ENCODE data around the gene NINL.

Gene NINL

GRCh38 chr20:25544311-25544710, 41.0 kb downstream of the NINL start:
- H2BK15ac ChIP-seq (ENCODE audit: low read length), result no peak overlapping the region
- H2BK12ac ChIP-seq (ENCODE audit: low read length), result no peak overlapping the region
- H3K14ac ChIP-seq (ENCODE audit: low read length), result no peak overlapping the region
- no peaks in the 10 kb centered on the region for H3K9me3 ChIP-seq (replicated peaks in 1 of 2; ENCODE audit: control insufficient read depth in 2 of 2, insufficient read depth in 1 of 2, low read depth in 1 of 2, low read length in 2 of 2)
- no peak overlapping the region for H2AFZ ChIP-seq (ENCODE audit: low read length)
- H3K36me3 ChIP-seq (replicated peaks in 1 of 2; ENCODE audit: control insufficient read depth in 2 of 2, insufficient read depth in 2 of 2, low read length in 2 of 2), result peaks cover 2 to 20% of the 10 kb centered on the region in 2 donors
- no CpG with 5 or more reads among the region's 4 CpGs for WGBS, 2 donors (ENCODE audit: extremely low coverage in 2 of 2, insufficient read length in 2 of 2, insufficient replicate concordance in 1 of 2)
- no peak overlapping the region for H3K4me3 ChIP-seq (ENCODE audit: low read length in 2 of 2)
- no peak overlapping the region for H3K9ac ChIP-seq (ENCODE audit: low read depth, low read length, poor library complexity)
- H3K27me3 ChIP-seq (ENCODE audit: control insufficient read depth in 3 of 3, insufficient read depth in 3 of 3, low read depth in 1 of 3, low read length in 3 of 3), result no peaks in the 10 kb centered on the region
- no peak for DNase-seq (ENCODE audit: low spot score)
- no peak overlapping the region for H2BK120ac ChIP-seq (ENCODE audit: low read depth, low read length)
- no peak overlapping the region for H2BK5ac ChIP-seq (ENCODE audit: low read length)
- H3K79me1 ChIP-seq (ENCODE audit: low read depth, low read length), result peaks cover 2% of the 10 kb centered on the region
- H3K4me2 ChIP-seq (ENCODE audit: insufficient read depth, low read length, poor library complexity, severe bottlenecking), result no peak overlapping the region
- no peak overlapping the region for H3K4ac ChIP-seq (ENCODE audit: low read length)
- no peak overlapping the region for H4K91ac ChIP-seq (ENCODE audit: low read depth, low read length, poor library complexity)
- H4K8ac ChIP-seq (ENCODE audit: low read depth, low read length), result no peak overlapping the region
- H3K4me1 ChIP-seq (ENCODE audit: control insufficient read depth in 2 of 2, insufficient read depth in 1 of 2, low read depth in 1 of 2, low read length in 2 of 2), result peaks cover 3 to 26% of the 10 kb centered on the region in 2 donors
- no peak overlapping the region for H3K18ac ChIP-seq (ENCODE audit: low read length)
- no peak overlapping the region for H3K23ac ChIP-seq (ENCODE audit: low read depth, low read length, poor library complexity)
- no peak overlapping the region for H2AK5ac ChIP-seq (ENCODE audit: low read depth, low read length)
- H3K27ac ChIP-seq (replicated peaks; ENCODE audit: low read length), result no peak overlapping the region

DNA sequence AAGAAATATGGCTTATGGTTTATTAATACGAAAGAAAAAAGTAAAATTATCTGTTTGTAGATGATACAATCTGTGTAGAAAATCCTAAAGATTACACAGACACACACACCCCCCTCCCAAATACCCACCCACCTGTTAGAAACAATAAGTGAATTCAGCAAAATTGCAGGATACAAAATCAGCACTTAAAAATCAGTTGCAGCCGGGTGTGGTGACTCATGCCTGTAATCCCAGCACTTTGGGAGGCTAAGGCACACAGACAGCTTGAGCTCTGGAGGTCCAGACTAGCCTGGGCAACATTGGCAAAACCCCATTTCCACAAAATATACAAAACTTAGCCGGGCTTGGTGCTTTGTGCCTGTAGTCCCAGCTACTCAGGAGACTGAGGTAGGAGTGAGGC, 42.3 kb downstream of the NINL start:
- H3K9me3 ChIP-seq (replicated peaks in 1 of 2; ENCODE audit: control insufficient read depth in 2 of 2, insufficient read depth in 1 of 2, low read depth in 1 of 2, low read length in 2 of 2), result no peaks in the 10 kb centered on the region
- DNase-seq (ENCODE audit: low spot score), result no peak

DNA sequence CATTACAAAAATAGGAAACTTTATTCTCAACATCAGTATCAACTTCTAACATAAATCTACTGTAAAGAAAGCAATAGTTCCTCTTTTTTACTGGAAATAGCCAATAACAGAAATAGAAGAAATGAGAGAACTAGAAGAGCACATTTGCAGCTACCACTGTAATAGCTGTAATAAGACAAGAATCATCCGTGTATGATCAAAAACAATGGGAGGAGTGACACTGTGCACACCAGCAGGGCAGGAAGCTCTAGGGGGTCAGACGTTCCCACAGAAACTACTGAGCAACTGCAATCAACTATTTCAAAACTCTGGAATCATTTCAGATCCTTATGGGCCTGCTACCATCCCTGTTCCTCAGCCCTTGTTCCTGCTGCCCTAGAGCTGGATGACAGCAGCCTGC, 43.7 kb downstream of the NINL start:
- WGBS, 2 donors (ENCODE audit: extremely low coverage in 2 of 2, insufficient read length in 2 of 2, insufficient replicate concordance in 1 of 2), result no CpG with 5 or more reads among the region's 2 CpGs
- Histone ChIP-seq H3K14ac (ENCODE audit: low read length) (no peak overlapping the region), H3K79me1 (ENCODE audit: low read depth, low read length) (peaks cover 5% of the 10 kb centered on the region), H2BK12ac (ENCODE audit: low read length) (no peak overlapping the region), H2BK15ac (ENCODE audit: low read length) (no peak overlapping the region), H3K4me2 (ENCODE audit: insufficient read depth, low read length, poor library complexity, severe bottlenecking) (no peak overlapping the region), H4K91ac (ENCODE audit: low read depth, low read length, poor library complexity) (no peak overlapping the region), H2BK5ac (ENCODE audit: low read length) (no peak overlapping the region), H3K18ac (ENCODE audit: low read length) (no peak overlapping the region), H3K27me3 (ENCODE audit: control insufficient read depth in 3 of 3, insufficient read depth in 3 of 3, low read depth in 1 of 3, low read length in 3 of 3) (no peaks in the 10 kb centered on the region), H2AFZ (ENCODE audit: low read length) (no peak overlapping the region), H3K4me3 (ENCODE audit: low read length in 2 of 2) (no peak overlapping the region), H3K4ac (ENCODE audit: low read length) (no peak overlapping the region), H4K8ac (ENCODE audit: low read depth, low read length) (no peak overlapping the region), H2BK120ac (ENCODE audit: low read depth, low read length) (no peak overlapping the region), H3K9ac (ENCODE audit: low read depth, low read length, poor library complexity) (no peak overlapping the region), H3K9me3 (replicated peaks in 1 of 2; ENCODE audit: control insufficient read depth in 2 of 2, insufficient read depth in 1 of 2, low read depth in 1 of 2, low read length in 2 of 2) (no peaks in the 10 kb centered on the region), H3K23ac (ENCODE audit: low read depth, low read length, poor library complexity) (no peak overlapping the region), H3K4me1 (ENCODE audit: control insufficient read depth in 2 of 2, insufficient read depth in 1 of 2, low read depth in 1 of 2, low read length in 2 of 2) (peaks cover 3 to 26% of the 10 kb centered on the region in 2 donors), H2AK5ac (ENCODE audit: low read depth, low read length) (no peak overlapping the region), H3K27ac (replicated peaks; ENCODE audit: low read length) (no peak overlapping the region), H3K36me3 (replicated peaks in 1 of 2; ENCODE audit: control insufficient read depth in 2 of 2, insufficient read depth in 2 of 2, low read length in 2 of 2) (peaks cover 7 to 23% of the 10 kb centered on the region in 2 donors)
- no peak for DNase-seq (ENCODE audit: low spot score)

More for the DNA sequence above, 42.3 kb downstream of the NINL start:
- peaks cover 3 to 26% of the 10 kb centered on the region in 2 donors for H3K4me1 ChIP-seq (ENCODE audit: control insufficient read depth in 2 of 2, insufficient read depth in 1 of 2, low read depth in 1 of 2, low read length in 2 of 2)
- H3K9ac ChIP-seq (ENCODE audit: low read depth, low read length, poor library complexity), result no peak overlapping the region
- H4K91ac ChIP-seq (ENCODE audit: low read depth, low read length, poor library complexity), result no peak overlapping the region
- no peak overlapping the region for H3K4ac ChIP-seq (ENCODE audit: low read length)
- no peak overlapping the region for H2AFZ ChIP-seq (ENCODE audit: low read length)
- H2BK12ac ChIP-seq (ENCODE audit: low read length), result no peak overlapping the region
- H2BK5ac ChIP-seq (ENCODE audit: low read length), result no peak overlapping the region
- no peak overlapping the region for H3K4me3 ChIP-seq (ENCODE audit: low read length in 2 of 2)
- H3K4me2 ChIP-seq (ENCODE audit: insufficient read depth, low read length, poor library complexity, severe bottlenecking), result no peak overlapping the region
- no peak overlapping the region for H2BK120ac ChIP-seq (ENCODE audit: low read depth, low read length)
- peaks cover 5% of the 10 kb centered on the region for H3K79me1 ChIP-seq (ENCODE audit: low read depth, low read length)
- H3K18ac ChIP-seq (ENCODE audit: low read length), result no peak overlapping the region
- no peak overlapping the region for H3K27ac ChIP-seq (replicated peaks; ENCODE audit: low read length)
- no CpG with 5 or more reads among the region's 3 CpGs for WGBS, 2 donors (ENCODE audit: extremely low coverage in 2 of 2, insufficient read length in 2 of 2, insufficient replicate concordance in 1 of 2)
- no peak overlapping the region for H2AK5ac ChIP-seq (ENCODE audit: low read depth, low read length)
- H3K36me3 ChIP-seq (replicated peaks in 1 of 2; ENCODE audit: control insufficient read depth in 2 of 2, insufficient read depth in 2 of 2, low read length in 2 of 2), result peaks cover 3 to 21% of the 10 kb centered on the region in 2 donors
- H2BK15ac ChIP-seq (ENCODE audit: low read length), result no peak overlapping the region
- H3K27me3 ChIP-seq (ENCODE audit: control insufficient read depth in 3 of 3, insufficient read depth in 3 of 3, low read depth in 1 of 3, low read length in 3 of 3), result no peaks in the 10 kb centered on the region
- no peak overlapping the region for H3K14ac ChIP-seq (ENCODE audit: low read length)
- no peak overlapping the region for H4K8ac ChIP-seq (ENCODE audit: low read depth, low read length)
- no peak overlapping the region for H3K23ac ChIP-seq (ENCODE audit: low read depth, low read length, poor library complexity)

- H2AFZ ChIP-seq (ENCODE audit: low read length), result no peak overlapping the region
- no peak overlapping the region for H4K8ac ChIP-seq (ENCODE audit: low read depth, low read length)
- H3K36me3 ChIP-seq (replicated peaks in 1 of 2; ENCODE audit: control insufficient read depth in 2 of 2, insufficient read depth in 2 of 2, low read length in 2 of 2), result peaks cover 7 to 22% of the 10 kb centered on the region in 2 donors
- no peak overlapping the region for H3K27ac ChIP-seq (replicated peaks; ENCODE audit: low read length)
- H2BK12ac ChIP-seq (ENCODE audit: low read length), result no peak overlapping the region
- no peak overlapping the region for H3K4ac ChIP-seq (ENCODE audit: low read length)
- no peak overlapping the region for H3K18ac ChIP-seq (ENCODE audit: low read length)
- no peak overlapping the region for H3K4me2 ChIP-seq (ENCODE audit: insufficient read depth, low read length, poor library complexity, severe bottlenecking)
- DNase-seq (ENCODE audit: low spot score), result peak; percentile 11
- peaks cover 3 to 15% of the 10 kb centered on the region in 2 donors for H3K4me1 ChIP-seq (ENCODE audit: control insufficient read depth in 2 of 2, insufficient read depth in 1 of 2, low read depth in 1 of 2, low read length in 2 of 2)
- no peak overlapping the region for H3K14ac ChIP-seq (ENCODE audit: low read length)
- no peak overlapping the region for H3K4me3 ChIP-seq (ENCODE audit: low read length in 2 of 2)
- no peak overlapping the region for H3K23ac ChIP-seq (ENCODE audit: low read depth, low read length, poor library complexity)
- no peak overlapping the region for H2BK5ac ChIP-seq (ENCODE audit: low read length)
- no CpG with 5 or more reads among the region's 19 CpGs for WGBS, 2 donors (ENCODE audit: extremely low coverage in 2 of 2, insufficient read length in 2 of 2, insufficient replicate concordance in 1 of 2)
- peaks cover 6% of the 10 kb centered on the region for H3K79me1 ChIP-seq (ENCODE audit: low read depth, low read length)
- no peak overlapping the region for H2BK15ac ChIP-seq (ENCODE audit: low read length)
- H2AK5ac ChIP-seq (ENCODE audit: low read depth, low read length), result no peak overlapping the region
- H2BK120ac ChIP-seq (ENCODE audit: low read depth, low read length), result no peak overlapping the region
- H3K9me3 ChIP-seq (replicated peaks in 1 of 2; ENCODE audit: control insufficient read depth in 2 of 2, insufficient read depth in 1 of 2, low read depth in 1 of 2, low read length in 2 of 2), result no peaks in the 10 kb centered on the region
- no peaks in the 10 kb centered on the region for H3K27me3 ChIP-seq (ENCODE audit: control insufficient read depth in 3 of 3, insufficient read depth in 3 of 3, low read depth in 1 of 3, low read length in 3 of 3)
- H3K9ac ChIP-seq (ENCODE audit: low read depth, low read length, poor library complexity), result no peak overlapping the region
- H4K91ac ChIP-seq (ENCODE audit: low read depth, low read length, poor library complexity), result no peak overlapping the region
These were observed 45.3 kb downstream of the NINL start for GRCh38 chr20:25539742-25540672.

Data from neuronal stem cell (in vitro differentiated cells).